NCI-H2227 treated with DMSO at 0.1 percent for 48 hours (cell line): Measurements from ENCODE around the gene NID2.

ENCODE experiments used
- DNase-seq: peaks from one replicate; lab custom pipeline; 2025; lab: John Stamatoyannopoulos, UW

Gene NID2

DNA sequence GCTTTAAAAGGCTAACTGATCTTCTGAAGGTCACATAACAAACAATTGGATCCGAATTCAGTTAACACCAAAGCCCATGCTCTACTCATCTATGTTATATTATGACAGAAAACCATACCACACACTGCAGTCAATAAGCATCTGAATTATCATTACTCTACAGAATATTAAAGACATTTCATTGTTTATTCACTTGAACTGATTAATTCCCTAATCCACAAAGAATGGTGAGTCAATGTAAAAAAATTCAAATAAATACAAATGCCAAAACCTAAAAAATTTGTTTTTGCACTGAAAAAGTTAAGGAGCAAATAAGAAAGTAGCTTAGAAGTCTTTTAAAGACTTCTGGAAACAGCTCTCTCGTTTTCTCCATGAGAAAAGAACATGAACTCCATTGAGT, 13.7 kb downstream of the NID2 start:
- no peak for DNase-seq

- no peak for DNase-seq
These were observed 14.2 kb downstream of the NID2 start for GRCh38 chr14:52054678-52055077.

- DNase-seq, result no peak
These were observed 15.8 kb downstream of the NID2 start for GRCh38 chr14:52053044-52053443.

GRCh38 chr14:52052288-52052943, 16.4 kb downstream of the NID2 start:
- DNase-seq, result no peak

GRCh38 chr14:52051871-52052270, 17.0 kb downstream of the NID2 start:
- no peak for DNase-seq

DNA sequence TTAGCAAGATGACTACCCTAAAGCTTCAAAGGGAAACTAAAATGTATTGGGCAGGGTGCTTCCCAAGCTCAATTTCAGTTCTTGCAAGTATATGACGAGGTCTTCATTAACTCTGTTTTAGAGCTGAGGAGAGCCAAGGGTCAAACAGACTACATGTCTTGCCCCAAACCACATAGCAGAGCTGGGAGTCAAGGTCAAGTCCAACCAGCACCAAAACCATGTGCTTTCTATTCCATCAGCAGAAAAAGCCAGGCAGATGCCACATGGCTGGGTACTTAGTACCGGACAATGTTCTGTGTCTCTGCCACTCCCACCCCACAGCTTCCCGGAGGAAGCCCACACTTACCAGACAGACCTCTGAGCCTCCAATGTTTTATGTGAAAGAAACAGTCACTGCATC, 17.6 kb downstream of the NID2 start:
- DNase-seq, result no peak

GRCh38 chr14:52049721-52050588, 18.9 kb downstream of the NID2 start:
- no peak for DNase-seq

DNA sequence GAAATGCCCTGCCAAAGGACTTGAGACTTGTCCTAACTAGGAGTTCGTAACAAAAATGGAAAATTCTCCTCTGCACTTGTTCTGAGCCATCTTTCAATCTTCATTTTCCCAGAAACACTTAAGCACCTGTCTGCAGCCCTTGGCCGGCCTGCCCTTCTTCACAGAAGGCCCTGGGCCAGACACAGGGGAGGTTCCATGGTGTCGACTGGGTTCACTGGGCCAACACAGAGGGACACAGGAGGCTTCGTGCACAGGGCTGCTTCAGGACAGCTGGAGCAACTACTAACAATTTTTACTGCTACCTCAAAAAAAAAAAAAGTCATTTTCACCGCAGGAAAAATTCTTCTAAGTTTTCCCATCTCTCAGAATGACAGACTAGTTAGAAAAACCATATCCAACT, 19.6 kb downstream of the NID2 start:
- DNase-seq, result no peak

DNA sequence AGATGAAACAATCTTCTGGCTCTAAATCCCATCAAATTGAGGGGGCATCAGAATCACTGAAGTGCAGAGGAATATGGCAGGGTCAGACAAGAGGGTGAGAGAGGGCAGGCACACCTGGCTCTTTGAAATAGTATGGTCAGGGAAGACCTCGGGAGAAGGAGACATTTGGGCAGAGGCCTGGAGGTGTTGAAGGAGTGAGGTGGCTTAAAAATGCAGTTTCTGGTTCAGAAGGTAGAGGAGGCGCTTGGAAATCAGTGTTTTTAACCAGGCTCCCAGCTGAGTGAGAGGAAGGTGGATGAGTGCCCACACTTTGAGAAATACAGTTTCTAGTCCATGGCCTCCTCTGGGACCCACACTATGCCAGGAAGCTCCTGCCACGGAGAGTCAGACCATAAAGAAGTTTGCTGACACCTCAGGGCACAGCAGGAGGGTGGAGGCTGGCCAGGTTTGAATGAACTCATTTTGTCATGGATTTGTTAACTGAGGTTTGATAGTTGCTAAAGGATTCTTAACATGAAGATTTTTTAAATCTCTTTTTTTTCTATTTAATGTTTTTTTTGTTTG, 20.1 kb downstream of the NID2 start:
- DNase-seq, result no peak

DNA sequence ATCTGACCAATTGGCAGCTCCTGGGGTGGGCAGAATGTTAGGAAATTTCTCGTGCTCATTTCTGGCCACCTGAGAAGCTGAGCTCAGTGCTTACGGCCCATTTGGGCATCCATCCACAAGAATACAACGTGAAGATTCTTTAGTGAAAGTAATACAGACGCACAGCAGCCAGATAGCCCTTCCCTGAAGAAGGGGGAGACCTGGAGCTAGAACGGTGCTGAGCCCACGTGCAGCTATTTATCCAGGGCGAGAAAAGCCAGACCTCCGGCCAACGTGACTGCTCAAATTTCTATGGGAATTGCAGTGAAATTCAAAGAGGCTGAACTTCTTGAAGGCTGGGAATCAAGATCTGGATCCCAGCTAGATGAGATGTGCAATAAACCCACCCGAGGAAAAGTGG, 20.7 kb downstream of the NID2 start:
- no peak for DNase-seq

DNA sequence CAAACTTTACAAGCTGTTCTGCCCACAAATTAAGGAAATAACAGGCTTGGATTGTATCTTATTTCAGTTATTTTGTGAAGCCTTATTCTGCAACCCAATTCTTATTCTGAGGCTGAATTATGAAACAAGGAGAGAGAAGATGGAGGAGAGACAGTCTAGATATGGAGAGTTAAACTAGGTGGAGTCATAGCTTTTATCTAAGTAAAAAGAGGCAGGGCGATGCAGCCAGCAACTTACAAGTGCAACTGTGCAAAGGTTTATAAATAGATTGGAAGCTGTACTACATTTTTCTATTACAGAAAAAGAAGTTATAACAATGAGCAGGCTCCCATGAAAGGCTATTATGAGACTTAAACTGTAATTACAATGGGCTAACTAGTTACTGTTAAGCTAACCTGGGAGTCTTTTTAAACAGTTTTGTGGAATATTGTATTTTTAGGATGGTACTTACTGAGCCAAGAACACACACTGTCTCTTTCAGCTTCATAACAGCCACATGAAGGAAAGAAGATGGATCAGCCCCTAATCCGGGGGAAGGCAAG, 22.4 kb downstream of the NID2 start:
- DNase-seq, result no peak

GRCh38 chr14:52044791-52045522, 23.9 kb downstream of the NID2 start:
- DNase-seq, result no peak

DNA sequence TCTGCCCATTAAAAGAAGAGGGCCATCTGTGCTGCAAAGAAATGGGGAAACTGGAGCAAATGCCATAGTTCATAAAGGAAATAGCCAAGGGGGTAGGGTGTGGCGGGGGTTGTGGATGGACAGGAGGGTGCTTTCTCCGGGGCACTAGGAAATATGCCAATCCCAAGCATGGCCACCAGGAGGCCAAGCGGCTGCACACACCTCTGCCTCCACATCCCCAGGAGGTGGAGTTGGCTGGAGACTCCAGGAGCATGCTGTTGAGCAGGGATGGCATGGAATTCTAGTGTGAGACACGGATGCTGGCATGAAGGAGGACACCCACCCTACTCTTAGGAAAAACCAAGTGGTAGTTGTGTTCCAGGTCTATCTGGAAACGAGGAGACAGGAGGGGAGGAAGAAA, 25.2 kb downstream of the NID2 start:
- DNase-seq, result no peak

- DNase-seq, result no peak
These were observed 26.2 kb downstream of the NID2 start for GRCh38 chr14:52042371-52043289.

- DNase-seq, result no peak
These were observed 28.3 kb downstream of the NID2 start for GRCh38 chr14:52040598-52040997.

GRCh38 chr14:52039124-52039815, 29.6 kb downstream of the NID2 start:
- no peak for DNase-seq

- no peak for DNase-seq
These were observed 35.7 kb downstream of the NID2 start for GRCh38 chr14:52033101-52033642.

DNA sequence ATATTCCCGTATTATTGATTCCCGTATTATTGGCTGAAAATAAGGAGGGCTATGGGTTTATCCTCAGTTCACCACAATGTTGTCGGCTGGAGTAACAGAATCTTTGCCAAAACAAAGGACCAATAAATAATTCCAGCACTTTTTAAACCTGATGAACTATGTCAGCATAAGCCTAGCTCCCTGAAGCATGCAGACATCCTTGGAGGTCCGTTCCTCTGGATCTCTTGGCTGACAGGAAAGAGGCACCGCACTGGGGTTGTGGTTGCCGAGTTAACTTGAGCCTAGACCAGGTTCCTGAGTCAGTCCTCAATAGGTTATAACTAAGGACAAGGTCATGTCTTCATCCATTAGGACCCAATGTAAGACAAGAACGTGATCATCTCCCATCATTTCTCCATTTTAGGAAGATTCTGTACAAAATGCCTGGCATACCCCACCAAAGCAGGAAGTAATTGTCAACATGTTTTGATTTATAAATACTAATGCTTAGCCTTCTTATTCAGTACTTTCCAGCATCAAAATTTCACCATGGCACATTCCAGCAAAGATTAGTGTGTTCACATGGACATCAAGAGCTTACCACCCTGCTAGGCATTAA, 36.6 kb downstream of the NID2 start:
- DNase-seq, result no peak

DNA sequence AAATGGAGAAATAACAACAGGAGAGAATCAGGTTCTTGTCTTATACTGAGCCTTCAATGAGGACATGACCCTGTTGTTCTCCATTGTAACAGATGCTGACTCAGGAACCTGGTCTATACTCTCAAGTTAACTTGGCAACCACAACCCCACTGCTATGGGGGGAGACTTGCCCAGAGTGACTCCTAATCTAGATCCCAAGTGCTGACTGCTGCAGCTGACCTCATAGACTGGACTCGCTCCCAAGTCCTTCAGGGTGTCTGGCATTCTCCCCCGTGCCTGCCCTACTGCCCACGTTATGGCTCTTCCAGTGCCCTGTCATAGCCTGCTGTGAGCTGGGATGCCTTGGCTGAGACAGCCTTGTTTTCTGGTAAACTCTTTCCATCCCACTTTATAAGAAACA, 37.1 kb downstream of the NID2 start:
- DNase-seq, result no peak

GRCh38 chr14:52029881-52030280, 39.0 kb downstream of the NID2 start:
- no peak for DNase-seq
